Measurements from ENCODE around the gene CEP85L.

CEP85L gene

DNA sequence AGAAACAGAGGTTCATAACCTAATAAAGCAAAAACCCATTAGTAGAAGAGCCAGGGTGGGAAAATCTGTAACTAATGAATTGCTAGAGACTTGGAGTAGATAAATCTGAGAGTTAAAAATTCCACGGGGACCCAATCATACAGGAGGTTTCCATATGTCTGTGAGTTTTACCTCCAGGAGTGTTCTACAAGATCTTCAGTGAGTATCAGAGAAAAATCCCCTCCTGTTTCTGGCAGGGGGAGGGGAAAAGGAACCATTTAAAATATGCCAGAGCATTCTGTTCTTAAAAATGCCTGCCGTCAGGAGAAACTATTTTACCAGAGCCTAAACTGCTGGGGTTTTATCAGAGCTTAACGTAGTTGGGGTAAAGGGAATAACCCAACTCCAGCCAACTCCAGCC lies 157.3 kb downstream of the CEP85L start:
- TF ChIP-seq, protein P1, sequence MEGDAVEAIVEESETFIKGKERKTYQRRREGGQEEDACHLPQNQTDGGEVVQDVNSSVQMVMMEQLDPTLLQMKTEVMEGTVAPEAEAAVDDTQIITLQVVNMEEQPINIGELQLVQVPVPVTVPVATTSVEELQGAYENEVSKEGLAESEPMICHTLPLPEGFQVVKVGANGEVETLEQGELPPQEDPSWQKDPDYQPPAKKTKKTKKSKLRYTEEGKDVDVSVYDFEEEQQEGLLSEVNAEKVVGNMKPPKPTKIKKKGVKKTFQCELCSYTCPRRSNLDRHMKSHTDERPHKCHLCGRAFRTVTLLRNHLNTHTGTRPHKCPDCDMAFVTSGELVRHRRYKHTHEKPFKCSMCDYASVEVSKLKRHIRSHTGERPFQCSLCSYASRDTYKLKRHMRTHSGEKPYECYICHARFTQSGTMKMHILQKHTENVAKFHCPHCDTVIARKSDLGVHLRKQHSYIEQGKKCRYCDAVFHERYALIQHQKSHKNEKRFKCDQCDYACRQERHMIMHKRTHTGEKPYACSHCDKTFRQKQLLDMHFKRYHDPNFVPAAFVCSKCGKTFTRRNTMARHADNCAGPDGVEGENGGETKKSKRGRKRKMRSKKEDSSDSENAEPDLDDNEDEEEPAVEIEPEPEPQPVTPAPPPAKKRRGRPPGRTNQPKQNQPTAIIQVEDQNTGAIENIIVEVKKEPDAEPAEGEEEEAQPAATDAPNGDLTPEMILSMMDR (IDR thresholded peaks at IDR 0.05; ENCODE audit: extremely low read depth, insufficient read depth, missing control alignments): no peak
- in situ Hi-C loops (cut with MboI; ENCODE audit: low pct_unique_long_range_greater_than_20kb, low sequenced_read_pairs, unreplicated experiment): no loop called here
- no peak for DNase-seq (ENCODE audit: low spot score)

DNA sequence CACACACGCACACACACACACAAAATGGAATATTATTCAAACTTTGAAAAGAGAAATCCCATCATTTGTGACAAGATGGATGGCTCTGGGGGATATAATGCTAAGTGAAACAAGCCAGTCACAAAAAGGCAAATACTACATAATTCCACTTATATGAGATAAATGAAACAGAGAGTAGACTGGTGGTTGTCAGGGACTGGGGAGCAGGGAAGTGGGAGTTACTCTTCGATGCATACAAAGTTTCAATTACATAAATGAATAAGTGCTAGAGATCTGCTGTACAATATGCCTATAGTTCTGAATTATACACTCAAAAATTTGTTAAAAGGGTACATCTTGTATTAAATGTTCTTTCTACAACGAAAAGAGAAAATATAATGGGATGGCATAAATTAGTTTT lies 161.4 kb downstream of the CEP85L start:
- in situ Hi-C loops (cut with MboI; ENCODE audit: low pct_unique_long_range_greater_than_20kb, low sequenced_read_pairs, unreplicated experiment): no loop called here
- TF ChIP-seq, protein P1 (IDR thresholded peaks at IDR 0.05; ENCODE audit: extremely low read depth, insufficient read depth, missing control alignments): no peak
- no peak for DNase-seq (ENCODE audit: low spot score)

DNA sequence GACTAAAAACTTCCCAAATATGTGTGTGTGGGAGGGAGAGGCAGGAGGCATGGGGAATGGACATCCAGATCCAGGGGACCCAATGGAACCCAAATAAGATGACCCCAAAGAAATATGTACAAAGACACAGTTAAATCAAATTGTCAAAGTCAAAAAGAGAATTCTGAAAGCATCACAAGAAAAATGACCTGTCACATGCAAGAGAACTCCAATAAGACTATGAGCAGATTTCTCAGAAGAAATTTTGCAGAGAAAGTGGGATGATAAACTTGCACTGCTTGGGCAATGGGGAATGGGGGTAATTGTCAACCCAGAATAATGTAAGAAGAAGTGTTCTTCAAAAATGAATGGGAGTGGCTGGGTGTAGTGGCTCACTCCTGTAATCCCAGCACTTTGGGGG lies 162.8 kb downstream of the CEP85L start:
- in situ Hi-C loops (cut with MboI; ENCODE audit: low pct_unique_long_range_greater_than_20kb, low sequenced_read_pairs, unreplicated experiment): no loop called here
- DNase-seq (ENCODE audit: low spot score): no peak
- TF ChIP-seq, protein P1 (IDR thresholded peaks at IDR 0.05; ENCODE audit: extremely low read depth, insufficient read depth, missing control alignments): no peak

DNA sequence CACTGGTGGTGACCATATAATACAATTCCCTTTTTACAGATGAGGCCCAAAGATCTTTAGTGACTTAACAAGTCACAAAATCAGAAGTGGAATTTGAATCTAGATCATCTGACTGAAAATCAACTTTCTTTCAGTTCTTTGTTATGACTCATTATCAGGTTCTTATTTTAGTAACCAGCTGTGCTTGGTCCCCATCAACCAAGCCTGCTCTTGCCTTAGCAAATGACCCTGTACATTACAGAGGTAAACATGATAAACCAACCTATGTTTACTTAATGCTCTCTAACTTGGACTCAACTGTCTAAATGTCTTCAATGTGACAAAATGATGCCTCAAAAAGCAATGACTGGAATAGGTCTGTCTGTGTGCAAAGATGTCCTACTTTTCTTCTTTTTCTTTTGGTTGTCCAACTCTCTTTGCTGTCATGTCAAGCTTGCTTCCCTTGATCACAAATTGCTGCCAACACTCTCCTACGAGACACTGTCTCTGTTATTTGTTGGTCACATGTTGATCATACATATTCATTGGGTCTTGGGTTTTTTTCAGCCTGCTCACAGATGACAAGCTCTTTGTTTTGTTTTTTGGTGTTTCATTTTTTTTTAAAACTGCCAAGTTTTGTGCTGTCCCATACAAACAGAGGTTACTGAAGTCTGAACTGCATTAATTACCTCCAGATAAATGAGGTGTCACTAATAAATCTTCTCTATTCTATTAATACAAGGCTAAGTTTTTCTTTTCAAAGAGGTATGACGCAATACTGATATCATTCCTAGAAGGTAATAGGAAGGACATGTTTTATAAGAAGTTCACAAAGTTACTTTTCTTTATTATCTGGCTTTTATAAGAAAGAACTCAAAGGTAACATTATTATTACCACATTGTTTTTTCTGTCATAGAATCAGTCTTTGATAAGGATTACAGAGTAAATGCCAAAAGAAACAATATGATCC lies 165.5 kb downstream of the CEP85L start:
- in situ Hi-C loops (cut with MboI; ENCODE audit: low pct_unique_long_range_greater_than_20kb, low sequenced_read_pairs, unreplicated experiment): no loop called here
- TF ChIP-seq, protein P1 (IDR thresholded peaks at IDR 0.05; ENCODE audit: extremely low read depth, insufficient read depth, missing control alignments): no peak
- DNase-seq (ENCODE audit: low spot score): peak; percentile 36

DNA sequence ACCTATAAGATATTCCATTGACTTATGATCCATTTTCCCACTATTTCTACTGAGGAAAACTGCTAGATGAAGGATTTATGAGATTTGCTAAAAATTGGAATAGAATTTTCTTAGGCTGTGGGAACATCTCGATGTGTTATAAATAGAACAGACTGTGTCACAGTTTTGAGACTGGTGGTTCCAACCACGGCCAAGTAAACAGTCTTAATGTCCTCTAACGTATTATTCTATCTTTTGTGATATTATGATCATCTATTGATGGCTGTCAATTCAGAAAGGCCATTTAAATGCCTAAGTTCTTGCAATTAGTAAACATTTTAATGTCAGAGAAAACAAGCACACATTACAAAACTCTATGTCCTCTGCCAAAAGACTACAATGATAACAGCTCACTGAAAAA lies 174.8 kb downstream of the CEP85L start:
- in situ Hi-C loops (cut with MboI; ENCODE audit: low pct_unique_long_range_greater_than_20kb, low sequenced_read_pairs, unreplicated experiment): no loop called here

DNA sequence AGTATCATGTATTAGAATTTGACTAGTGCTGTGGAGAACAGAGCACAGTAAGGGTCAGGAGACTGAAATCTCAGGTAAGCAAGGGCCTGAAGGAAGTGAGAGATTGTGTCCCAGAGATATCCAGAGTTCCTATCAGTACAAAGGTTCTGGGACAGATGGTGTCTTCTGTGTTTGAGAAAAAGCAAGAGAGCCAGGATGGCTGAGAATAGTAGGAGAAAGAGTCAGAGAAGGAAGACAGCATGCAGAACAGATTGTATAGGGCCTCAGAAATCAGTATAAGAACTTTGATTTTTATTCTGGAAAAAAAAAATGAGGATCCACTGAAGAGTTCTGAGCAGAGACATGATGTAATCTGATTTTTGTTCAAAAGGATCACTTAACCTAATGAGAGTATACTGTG lies 178.1 kb downstream of the CEP85L start:
- in situ Hi-C loops (cut with MboI; ENCODE audit: low pct_unique_long_range_greater_than_20kb, low sequenced_read_pairs, unreplicated experiment): no loop called here
- DNase-seq (ENCODE audit: low spot score): no peak
- TF ChIP-seq, protein P1 (IDR thresholded peaks at IDR 0.05; ENCODE audit: extremely low read depth, insufficient read depth, missing control alignments): no peak

More for the DNA sequence above, 174.8 kb downstream of the CEP85L start:
- TF ChIP-seq, protein P1 (IDR thresholded peaks at IDR 0.05; ENCODE audit: extremely low read depth, insufficient read depth, missing control alignments): no peak
- DNase-seq (ENCODE audit: low spot score): no peak

Data from GM13977 (cell line).